Testis (tissue), 2 donors: ENCODE data around the gene THSD4.

Source experiments
- CTCF ChIP-seq, 3 experiments: fragments of 450-650 bp in 2 of 3; fragments of 200-600 bp in 1 of 3; sonication (generic) in 1 of 3; IDR thresholded peaks; one replicate each; pipeline ENCODE4 v1.5.1; 2016 to 2019; ENCODE audit warnings: antibody characterized with exemption in 3 of 3, mild to moderate bottlenecking in 2 of 3, moderate library complexity in 1 of 3
- POLR2A ChIP-seq: fragments of 450-650 bp; IDR thresholded peaks from one replicate; pipeline ENCODE4 v1.6.1; 2017; ENCODE audit warnings: antibody characterized with exemption, mild to moderate bottlenecking, moderate library complexity

- TF ChIP-seq POLR2A (no peak), CTCF (IDR thresholded peaks at IDR 0.05) (no peak)
These were observed 582.0 kb downstream of the THSD4 start for GRCh38 chr15:71697236-71697635.
